HCT116 (cell line): ENCODE measurements around the gene ZNF554. TPM values are rescaled to one million over a fixed set of nuclear protein-coding genes. Genes with fewer than 3 reads are reported as not detected.
A peak's percentile ranks its signal among the peaks of the same experiment; 100 is the strongest.

Experiments
- ATAC-seq: fragments of 200-7000 bp; cut with Tn5 transposase; 2 replicates; pipeline ENCODE4 v1.9.1; 2020; ENCODE audit warnings: mild to moderate bottlenecking, moderate library complexity
- BruUV-seq: library from RNA; stranded (reverse); fragments of 400-500 nt; replicated peaks from 2 replicates; lab custom pipeline; 2021; lab: Mats Ljungman, UMichigan
- CTCF ChIA-PET: fragments of 300-600 bp; sonication (Branson Sonifier 250); formaldehyde crosslinking; loops from one replicate; lab custom pipeline; 2021; ENCODE audit warnings: antibody characterized with exemption; lab: Charles Lee
- POLR2A ChIA-PET: fragments of 300-600, 350-600 bp; sonication (Branson Sonifier 250); formaldehyde crosslinking; loops from one replicate; lab custom pipeline; 2021; ENCODE audit warnings: antibody characterized with exemption; lab: Charles Lee
- RAD21 ChIA-PET, 2 experiments: fragments of 300-600 bp; sonication (Branson Sonifier 250); formaldehyde crosslinking; loops; one replicate each; lab custom pipeline; 2023; ENCODE audit warnings: low total read pairs in 2 of 2; ENCODE audit not compliant: uncharacterized antibody in 2 of 2, unreplicated experiment in 2 of 2, low non-redundant PET in 1 of 2; lab: Charles Lee
- DNase-seq: peaks from one replicate; pipeline ENCODE4 v3.0.0-alpha.2; 2010; ENCODE audit warnings: low read depth, low spot score
- H2AFZ ChIP-seq: fragments of 200-600 bp; shearing (Covaris generic), sonication (generic); 2 replicates; pipeline ENCODE4 v1.6.1; 2017; ENCODE audit warnings: low read depth, mixed run types, mixed read lengths, antibody characterized with exemption, low read length; ENCODE audit not compliant: poor library complexity, severe bottlenecking
- H3K27ac ChIP-seq: 2 replicates; pipeline ENCODE4 v1.5.1; 2012; ENCODE audit warnings: low read depth, low read length
- H3K27me3 ChIP-seq: fragments of 200-600 bp; sonication (generic); 2 replicates; pipeline ENCODE4 v1.6.1; 2016; ENCODE audit warnings: mixed run types, low read length, mixed read lengths; ENCODE audit not compliant: insufficient read depth
- H3K36me3 ChIP-seq, 2 experiments: fragments of 200-500 bp in 1 of 2; fragments of 200-600 bp in 1 of 2; sonication (Bioruptor generic) in 1 of 2; sonication (generic) in 1 of 2; 2 replicates each; pipeline versions ENCODE4 v1.5.1 to v1.6.1; 2014 to 2016; ENCODE audit warnings: low read length in 2 of 2, inconsistent platforms in 1 of 2, mixed read lengths in 1 of 2, mixed run types in 1 of 2; ENCODE audit not compliant: insufficient read depth in 2 of 2, control insufficient read depth in 1 of 2
- H3K4me1 ChIP-seq, 2 experiments: fragments of 200-600 bp in 1 of 2; sonication (generic) in 1 of 2; 2 replicates each; pipeline versions ENCODE4 v1.5.1 to v1.6.1; 2012 to 2017; ENCODE audit warnings: low read length in 2 of 2, inconsistent platforms in 1 of 2, mild to moderate bottlenecking in 1 of 2, mixed read lengths in 1 of 2, mixed run types in 1 of 2, moderate library complexity in 1 of 2; ENCODE audit not compliant: insufficient read depth in 2 of 2, control insufficient read depth in 1 of 2
- H3K4me2 ChIP-seq: fragments of 200-600 bp; sonication (generic); 2 replicates; pipeline ENCODE4 v1.6.1; 2017; ENCODE audit warnings: mixed run types, low read length, mixed read lengths
- H3K4me3 ChIP-seq, 2 experiments: fragments of 200-600 bp in 1 of 2; sonication (generic) in 1 of 2; replicated peaks in 1 of 2; 2 replicates each; pipeline ENCODE4 v1.5.1; 2011 to 2016; ENCODE audit warnings: low read length in 2 of 2, control low read depth in 1 of 2, low read depth in 1 of 2, mild to moderate bottlenecking in 1 of 2, mixed read lengths in 1 of 2, mixed run types in 1 of 2
- H3K79me2 ChIP-seq: fragments of 200-600 bp; sonication (generic); 2 replicates; pipeline ENCODE4 v1.6.1; 2017; ENCODE audit warnings: mild to moderate bottlenecking, mixed run types, low read length, moderate library complexity, mixed read lengths; ENCODE audit not compliant: insufficient read depth
- H3K9ac ChIP-seq: fragments of 200-600 bp; sonication (generic); 2 replicates; pipeline ENCODE4 v1.6.1; 2016; ENCODE audit warnings: low read length, mixed read lengths
- H3K9me2 ChIP-seq: fragments of 200-600 bp; sonication (generic), shearing (Covaris generic); 2 replicates; pipeline ENCODE4 v1.6.1; 2017; ENCODE audit warnings: mixed run types, mild to moderate bottlenecking, moderate library complexity; ENCODE audit not compliant: insufficient read depth
- H3K9me3 ChIP-seq, 2 experiments: fragments of 200-500 bp in 1 of 2; fragments of 200-600 bp in 1 of 2; sonication (Bioruptor generic) in 1 of 2; sonication (generic) in 1 of 2; 2 replicates each; pipeline ENCODE4 v1.6.1; 2014 to 2017; ENCODE audit warnings: low read length in 2 of 2, mixed read lengths in 2 of 2, inconsistent platforms in 1 of 2, low read depth in 1 of 2, mild to moderate bottlenecking in 1 of 2, mixed run types in 1 of 2, moderate library complexity in 1 of 2; ENCODE audit not compliant: control insufficient read depth in 1 of 2, insufficient read depth in 1 of 2
- H4K20me1 ChIP-seq: fragments of 200-600 bp; sonication (generic), shearing (Covaris generic); 2 replicates; pipeline ENCODE4 v1.6.1; 2017; ENCODE audit warnings: mixed run types, mild to moderate bottlenecking, moderate library complexity; ENCODE audit not compliant: insufficient read depth
- JUND ChIP-seq: IDR thresholded peaks from 2 replicates; pipeline ENCODE4 v1.6.1; 2012
- MAX ChIP-seq: IDR thresholded peaks from 2 replicates; pipeline ENCODE4 v1.6.1; 2012
- SIN3A ChIP-seq: IDR thresholded peaks from 2 replicates; pipeline ENCODE4 v1.6.1; 2012; ENCODE audit warnings: low read depth
- SRF ChIP-seq: IDR thresholded peaks from 2 replicates; pipeline ENCODE4 v1.6.1; 2012; ENCODE audit warnings: low read depth
- ZNF274 ChIP-seq: fragments of 200-500 bp; sonication (Bioruptor generic); IDR thresholded peaks from 2 replicates; pipeline ENCODE4 v1.6.1; 2014; ENCODE audit warnings: mild to moderate bottlenecking, low read depth, low read length, inconsistent platforms
- intact Hi-C: fragments of 100-400 bp; cut with micrococcal nuclease; formaldehyde crosslinking; loops from 2 replicates; pipeline ENCODE4 v1.10.0; 2022
- total RNA-seq: library from RNA; stranded (reverse); gene quantifications from one replicate; pipeline ENCODE4 v1.2.1, GENCODE V29; 2021; ENCODE audit not compliant: unreplicated experiment
- TF ChIP-seq, protein P1 (sequence below): IDR thresholded peaks from 2 replicates; pipeline ENCODE4 v1.6.1; 2012
- TF ChIP-seq, protein P2 (sequence below): IDR thresholded peaks from 2 replicates; pipeline ENCODE4 v1.6.1; 2011; ENCODE audit warnings: mild to moderate bottlenecking, low read length, moderate library complexity; ENCODE audit not compliant: insufficient replicate concordance; ENCODE audit errors: extremely low read depth

The ZNF554 gene
- total RNA-seq, 1 experiment from 2014 or later: 4.0 TPM

DNA sequence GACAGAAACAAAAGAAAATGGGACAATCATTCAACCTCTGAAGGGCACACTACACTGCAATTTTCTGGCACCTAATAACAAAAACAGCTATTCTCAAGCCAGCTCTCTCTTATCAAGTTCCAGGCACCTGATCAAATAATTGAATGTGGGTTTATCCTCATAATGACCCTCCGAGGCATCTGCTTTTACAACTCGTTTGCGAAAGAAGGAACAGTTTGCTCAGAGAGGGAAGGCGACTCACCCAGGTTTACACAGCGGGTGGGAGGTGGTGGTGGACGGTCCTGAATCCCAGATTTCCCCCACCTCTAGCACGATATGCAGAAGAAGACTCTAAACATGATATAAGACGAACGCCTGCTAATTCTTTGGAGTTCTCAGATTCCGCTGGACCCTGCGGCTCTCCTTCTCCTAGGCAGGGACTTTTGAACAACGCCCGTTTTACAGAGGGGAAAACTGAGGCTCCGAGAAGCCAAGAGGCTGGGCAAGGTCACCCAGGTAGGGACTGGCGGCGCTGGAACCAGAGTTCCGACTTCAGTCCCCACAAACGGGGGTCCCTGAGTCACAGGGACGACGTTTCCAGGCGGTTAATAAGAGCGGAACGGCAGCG lies 37.2 kb upstream of the ZNF554 start:
- Histone ChIP-seq H3K79me2 (peaks cover 79% of the 10 kb centered on the region), H2AFZ (no peak overlapping the region), H3K36me3 (peaks cover 2 to 16% of the 10 kb centered on the region in 2 experiments; a peak in 2 of 4 replicates), H4K20me1 (peaks cover 6% of the 10 kb centered on the region; the same call in 1 of the 2 replicates), H3K9me2 (no peaks in the 10 kb centered on the region), H3K27ac (peak overlapping the region; percentile 87), H3K4me3 (peak overlapping the region; percentile 84 to 99), H3K27me3 (no peaks in the 10 kb centered on the region), H3K9me3 (no peaks in the 10 kb centered on the region), H3K4me2 (peak overlapping the region; percentile 94), H3K4me1 (peaks cover 26 to 42% of the 10 kb centered on the region in 2 experiments), H3K9ac (peak overlapping the region; percentile 99)
- intact Hi-C loops: no loop called here
- RAD21 ChIA-PET: no interaction called here
- BruUV-seq: TSS peak; percentile 64
- POLR2A ChIA-PET: interaction anchor here (1.1 kb wide), 1 partner anchor 307 kb away, joined by 4 read pairs; the partner anchor contains the start of gene GADD45B
- DNase-seq (no peak), ATAC-seq (no peak)
- CTCF ChIA-PET: interaction anchor here (0.6 to 1.7 kb wide), 3 partner anchors 33 to 134 kb away, joined by 3 to 9 read pairs (median 6); no protein-coding TSS in a partner anchor
- TF ChIP-seq SRF (no peak), SIN3A (no peak; the same call in 1 of the 2 replicates), JUND (no peak), MAX (no peak), ZNF274 (no peak)
- TF ChIP-seq, protein P1, sequence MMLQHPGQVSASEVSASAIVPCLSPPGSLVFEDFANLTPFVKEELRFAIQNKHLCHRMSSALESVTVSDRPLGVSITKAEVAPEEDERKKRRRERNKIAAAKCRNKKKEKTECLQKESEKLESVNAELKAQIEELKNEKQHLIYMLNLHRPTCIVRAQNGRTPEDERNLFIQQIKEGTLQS: no peak
- TF ChIP-seq, protein P2, sequence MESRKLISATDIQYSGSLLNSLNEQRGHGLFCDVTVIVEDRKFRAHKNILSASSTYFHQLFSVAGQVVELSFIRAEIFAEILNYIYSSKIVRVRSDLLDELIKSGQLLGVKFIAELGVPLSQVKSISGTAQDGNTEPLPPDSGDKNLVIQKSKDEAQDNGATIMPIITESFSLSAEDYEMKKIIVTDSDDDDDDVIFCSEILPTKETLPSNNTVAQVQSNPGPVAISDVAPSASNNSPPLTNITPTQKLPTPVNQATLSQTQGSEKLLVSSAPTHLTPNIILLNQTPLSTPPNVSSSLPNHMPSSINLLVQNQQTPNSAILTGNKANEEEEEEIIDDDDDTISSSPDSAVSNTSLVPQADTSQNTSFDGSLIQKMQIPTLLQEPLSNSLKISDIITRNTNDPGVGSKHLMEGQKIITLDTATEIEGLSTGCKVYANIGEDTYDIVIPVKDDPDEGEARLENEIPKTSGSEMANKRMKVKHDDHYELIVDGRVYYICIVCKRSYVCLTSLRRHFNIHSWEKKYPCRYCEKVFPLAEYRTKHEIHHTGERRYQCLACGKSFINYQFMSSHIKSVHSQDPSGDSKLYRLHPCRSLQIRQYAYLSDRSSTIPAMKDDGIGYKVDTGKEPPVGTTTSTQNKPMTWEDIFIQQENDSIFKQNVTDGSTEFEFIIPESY: no peak
